GM12892 (cell line): ENCODE data around the gene KRTAP10-4.

Experiments used
- POLR2A ChIP-seq: IDR thresholded peaks from 2 replicates; pipeline ENCODE4 v1.6.1; 2011; ENCODE audit warnings: low read depth, low read length, control low read depth
- POLR2AphosphoS5 ChIP-seq: IDR thresholded peaks from 2 replicates; pipeline ENCODE4 v1.6.1; 2011; ENCODE audit warnings: low read depth, low read length, control low read depth

- TF ChIP-seq POLR2AphosphoS5 (no peak), POLR2A (no peak)
These were observed 42.5 kb upstream of the KRTAP10-4 start for GRCh38 chr21:44530903-44531605.
